Measurements from ENCODE around the gene TLX2. TPM values are rescaled to one million over a fixed set of nuclear protein-coding genes. Genes with fewer than 3 reads are reported as not detected.

The TLX2 gene
- total and polyA plus RNA-seq, 2 of the 8 experiments (the other 6 are each of a cell fraction or from before 2014, with no cell fraction given): 0.06 to 0.17 TPM

DNA sequence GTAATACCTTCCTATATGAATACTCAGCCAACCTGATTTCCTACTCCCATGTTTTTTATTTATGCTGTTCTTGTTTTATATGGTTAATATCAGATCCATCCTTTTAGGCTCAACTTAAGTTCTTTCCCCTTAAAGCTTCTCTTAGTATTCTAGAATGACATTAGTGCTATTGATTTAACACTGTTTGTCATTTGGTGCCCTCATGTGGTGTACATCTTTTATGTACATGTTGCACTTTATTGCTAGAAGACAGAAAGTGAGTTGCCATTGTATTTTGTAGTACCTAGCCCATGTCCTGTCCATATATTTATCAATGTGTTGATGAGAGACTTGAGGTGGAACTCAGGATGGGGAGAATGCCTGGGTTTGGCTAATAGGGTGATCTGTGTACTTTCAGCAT lies 18.0 kb downstream of the TLX2 start:
- Histone ChIP-seq H2BK120ac (replicated peaks; ENCODE audit: low read depth, low read length) (no peak overlapping the region), H3K36me3 (ENCODE audit: control insufficient read depth in 2 of 4, insufficient read depth in 4 of 4, low read length in 3 of 4) (peaks cover 2 to 22% (median 16%) of the 10 kb centered on the region in 4 experiments; a peak in 7 of 8 replicates), H2BK12ac (ENCODE audit: low read depth, low read length) (no peak overlapping the region), H2BK5ac (ENCODE audit: low read depth, low read length) (no peak overlapping the region), H3K56ac (replicated peaks; ENCODE audit: insufficient read length, low read depth, low read length) (no peak overlapping the region), H4K91ac (replicated peaks; ENCODE audit: insufficient read length, low read length) (no peak overlapping the region), H3K9ac (replicated peaks in 1 of 4; ENCODE audit: extremely low read depth in 1 of 4, low read depth in 3 of 4, low read length in 3 of 4) (no peak overlapping the region), H3K4ac (replicated peaks; ENCODE audit: insufficient read length, low read depth, low read length) (no peak overlapping the region), H3K4me3 (ENCODE audit: extremely low read depth in 1 of 4, insufficient read depth in 2 of 4, low read depth in 3 of 4, low read length in 4 of 4) (no peak overlapping the region), H2AK5ac (ENCODE audit: low read depth, low read length) (no peak overlapping the region), H3K79me1 (ENCODE audit: low read depth, low read length) (peaks cover 10% of the 10 kb centered on the region), H4K20me1 (replicated peaks in 1 of 2; ENCODE audit: control insufficient read depth in 1 of 2, insufficient read depth in 2 of 2, low read length in 2 of 2) (peaks cover 6 to 11% of the 10 kb centered on the region in 2 experiments), H3K23me2 (ENCODE audit: low read depth, low read length) (peaks cover 9% of the 10 kb centered on the region; the same call in 1 of the 2 replicates), H4K8ac (ENCODE audit: extremely low read depth, insufficient read depth, low read length) (no peak overlapping the region), H2BK15ac (ENCODE audit: low read length) (no peak overlapping the region), H2AFZ (ENCODE audit: low read length) (no peak overlapping the region), H3K4me2 (ENCODE audit: insufficient read depth in 1 of 2, low read depth in 2 of 2, low read length in 2 of 2) (no peak overlapping the region), H3K23ac (ENCODE audit: insufficient read length) (no peak overlapping the region), H4K5ac (ENCODE audit: insufficient read length, low read depth, low read length) (no peak overlapping the region), H3K18ac (ENCODE audit: extremely low read depth, low read length) (no peak overlapping the region), H2BK20ac (ENCODE audit: low read length) (no peak overlapping the region), H3K27ac (ENCODE audit: low read depth, low read length) (no peak overlapping the region), H3K79me2 (ENCODE audit: control insufficient read depth in 1 of 2, insufficient read depth in 2 of 2, low read length in 2 of 2) (peaks cover 0 to 18% of the 10 kb centered on the region in 2 experiments; a peak in 2 of 4 replicates), H3K27me3 (replicated peaks in 1 of 4; ENCODE audit: control insufficient read depth in 3 of 4, extremely low read depth in 1 of 4, insufficient read depth in 3 of 4, low read length in 3 of 4) (no peaks in the 10 kb centered on the region; a peak in 1 of 7 replicates), H3K9me3 (ENCODE audit: insufficient read depth in 2 of 2, low read depth in 1 of 2, low read length in 1 of 2) (no peaks in the 10 kb centered on the region), H3K4me1 (replicated peaks in 1 of 4; ENCODE audit: control insufficient read depth in 3 of 4, insufficient read depth in 4 of 4, low read length in 3 of 4) (peaks cover 4 to 13% (median 6%) of the 10 kb centered on the region in 4 experiments; a peak in 6 of 7 replicates), H3K14ac (ENCODE audit: insufficient read length) (no peak overlapping the region)
- ChIA-PET POLR2A (ENCODE audit: partially characterized antibody) (interaction anchor here (1.3 to 5.9 kb wide), 4 partner anchors 12 to 43 kb away, joined by 3 to 73 read pairs (median 24); partner anchors contain the start of gene LBX2), CTCF (ENCODE audit: partially characterized antibody) (interaction anchor here (0.7 to 7.0 kb wide), 8 partner anchors 28 to 55 kb away, joined by 3 to 53 read pairs (median 5); partner anchors contain the start of genes CCDC142 and TTC31)
- FAIRE-seq (no peak), DNase-seq (ENCODE audit: low read depth in 1 of 2, low spot score in 2 of 2) (no peak)
- TF ChIP-seq CREB1 (IDR thresholded peaks at IDR 0.05): no peak
- no peak for TF ChIP-seq SIX5 (IDR thresholded peaks at IDR 0.05; ENCODE audit: low read depth, low read length)
- TF ChIP-seq GTF2F1 (IDR thresholded peaks at IDR 0.05; ENCODE audit: borderline replicate concordance, low read depth, low read length): no peak
- no peak for TF ChIP-seq SP2 (IDR thresholded peaks at IDR 0.05; ENCODE audit: low read length)
- TF ChIP-seq RFX5 (IDR thresholded peaks at IDR 0.05; ENCODE audit: borderline replicate concordance, low read depth, low read length): no peak
- no peak for TF ChIP-seq JUN (IDR thresholded peaks at IDR 0.05; ENCODE audit: low read depth, low read length)
- TF ChIP-seq EZH2 (IDR thresholded peaks at IDR 0.05; ENCODE audit: low read depth, low read length, severe bottlenecking): no peak
- TF ChIP-seq EP300 (IDR thresholded peaks at IDR 0.05; ENCODE audit: borderline replicate concordance in 1 of 2, low read depth in 2 of 2, low read length in 2 of 2): no peak
- no peak for TF ChIP-seq SUZ12 (IDR thresholded peaks at IDR 0.05; ENCODE audit: low read length)
- TF ChIP-seq, protein P1, sequence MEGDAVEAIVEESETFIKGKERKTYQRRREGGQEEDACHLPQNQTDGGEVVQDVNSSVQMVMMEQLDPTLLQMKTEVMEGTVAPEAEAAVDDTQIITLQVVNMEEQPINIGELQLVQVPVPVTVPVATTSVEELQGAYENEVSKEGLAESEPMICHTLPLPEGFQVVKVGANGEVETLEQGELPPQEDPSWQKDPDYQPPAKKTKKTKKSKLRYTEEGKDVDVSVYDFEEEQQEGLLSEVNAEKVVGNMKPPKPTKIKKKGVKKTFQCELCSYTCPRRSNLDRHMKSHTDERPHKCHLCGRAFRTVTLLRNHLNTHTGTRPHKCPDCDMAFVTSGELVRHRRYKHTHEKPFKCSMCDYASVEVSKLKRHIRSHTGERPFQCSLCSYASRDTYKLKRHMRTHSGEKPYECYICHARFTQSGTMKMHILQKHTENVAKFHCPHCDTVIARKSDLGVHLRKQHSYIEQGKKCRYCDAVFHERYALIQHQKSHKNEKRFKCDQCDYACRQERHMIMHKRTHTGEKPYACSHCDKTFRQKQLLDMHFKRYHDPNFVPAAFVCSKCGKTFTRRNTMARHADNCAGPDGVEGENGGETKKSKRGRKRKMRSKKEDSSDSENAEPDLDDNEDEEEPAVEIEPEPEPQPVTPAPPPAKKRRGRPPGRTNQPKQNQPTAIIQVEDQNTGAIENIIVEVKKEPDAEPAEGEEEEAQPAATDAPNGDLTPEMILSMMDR (IDR thresholded peaks at IDR 0.05; ENCODE audit: control extremely low read depth in 1 of 3, insufficient read depth in 1 of 3, low read depth in 1 of 3, low read length in 3 of 3): no peak
- no peak for TF ChIP-seq POLR2AphosphoS5 (IDR thresholded peaks at IDR 0.05; ENCODE audit: low read depth, low read length)
- no peak for TF ChIP-seq NANOG (IDR thresholded peaks at IDR 0.05; ENCODE audit: insufficient read depth, low read depth, low read length, poor library complexity, severe bottlenecking)

Measured in H1 (cell line).